GM12875 (cell line): ENCODE data around the gene BICRA.
"Not testable (repeated sequence)": the region's sequence is repeated elsewhere in the genome, so short reads cannot be mapped to it uniquely, and the experiment has no call there.

ENCODE experiments used
- H3K4me3 ChIP-seq: one replicate; pipeline ENCODE4 v1.5.1; 2011; ENCODE audit warnings: low read depth, low read length, control low read depth
- TF ChIP-seq, protein P1 (sequence below): IDR thresholded peaks from 2 replicates; pipeline ENCODE4 v1.5.1; 2011; ENCODE audit warnings: low read depth, mild to moderate bottlenecking, control low read depth, inconsistent platforms, low read length, moderate library complexity, borderline replicate concordance; ENCODE audit not compliant: insufficient read depth

BICRA gene

DNA sequence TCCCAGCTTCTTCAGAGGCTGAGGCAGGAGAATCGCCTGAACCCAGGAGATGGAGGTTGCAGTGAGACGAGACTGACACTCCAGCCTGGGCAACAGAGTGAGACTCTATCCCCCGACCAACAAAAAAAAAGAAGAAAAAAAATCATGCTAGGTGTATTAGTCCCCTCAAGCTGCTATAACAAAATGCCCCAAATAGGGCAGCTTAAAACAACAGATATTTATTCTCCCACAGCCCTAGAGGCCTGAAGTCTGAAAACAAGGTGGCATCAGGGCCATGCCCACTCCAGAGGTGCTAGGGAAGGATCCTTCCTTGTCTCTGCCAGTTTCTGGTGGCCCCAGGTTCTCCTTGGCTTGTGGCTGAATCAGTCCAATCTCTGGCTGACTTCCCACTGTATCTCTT lies 95.7 kb downstream of the BICRA start:
- H3K4me3 ChIP-seq = no peak overlapping the region
- TF ChIP-seq, protein P1, sequence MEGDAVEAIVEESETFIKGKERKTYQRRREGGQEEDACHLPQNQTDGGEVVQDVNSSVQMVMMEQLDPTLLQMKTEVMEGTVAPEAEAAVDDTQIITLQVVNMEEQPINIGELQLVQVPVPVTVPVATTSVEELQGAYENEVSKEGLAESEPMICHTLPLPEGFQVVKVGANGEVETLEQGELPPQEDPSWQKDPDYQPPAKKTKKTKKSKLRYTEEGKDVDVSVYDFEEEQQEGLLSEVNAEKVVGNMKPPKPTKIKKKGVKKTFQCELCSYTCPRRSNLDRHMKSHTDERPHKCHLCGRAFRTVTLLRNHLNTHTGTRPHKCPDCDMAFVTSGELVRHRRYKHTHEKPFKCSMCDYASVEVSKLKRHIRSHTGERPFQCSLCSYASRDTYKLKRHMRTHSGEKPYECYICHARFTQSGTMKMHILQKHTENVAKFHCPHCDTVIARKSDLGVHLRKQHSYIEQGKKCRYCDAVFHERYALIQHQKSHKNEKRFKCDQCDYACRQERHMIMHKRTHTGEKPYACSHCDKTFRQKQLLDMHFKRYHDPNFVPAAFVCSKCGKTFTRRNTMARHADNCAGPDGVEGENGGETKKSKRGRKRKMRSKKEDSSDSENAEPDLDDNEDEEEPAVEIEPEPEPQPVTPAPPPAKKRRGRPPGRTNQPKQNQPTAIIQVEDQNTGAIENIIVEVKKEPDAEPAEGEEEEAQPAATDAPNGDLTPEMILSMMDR = no peak

DNA sequence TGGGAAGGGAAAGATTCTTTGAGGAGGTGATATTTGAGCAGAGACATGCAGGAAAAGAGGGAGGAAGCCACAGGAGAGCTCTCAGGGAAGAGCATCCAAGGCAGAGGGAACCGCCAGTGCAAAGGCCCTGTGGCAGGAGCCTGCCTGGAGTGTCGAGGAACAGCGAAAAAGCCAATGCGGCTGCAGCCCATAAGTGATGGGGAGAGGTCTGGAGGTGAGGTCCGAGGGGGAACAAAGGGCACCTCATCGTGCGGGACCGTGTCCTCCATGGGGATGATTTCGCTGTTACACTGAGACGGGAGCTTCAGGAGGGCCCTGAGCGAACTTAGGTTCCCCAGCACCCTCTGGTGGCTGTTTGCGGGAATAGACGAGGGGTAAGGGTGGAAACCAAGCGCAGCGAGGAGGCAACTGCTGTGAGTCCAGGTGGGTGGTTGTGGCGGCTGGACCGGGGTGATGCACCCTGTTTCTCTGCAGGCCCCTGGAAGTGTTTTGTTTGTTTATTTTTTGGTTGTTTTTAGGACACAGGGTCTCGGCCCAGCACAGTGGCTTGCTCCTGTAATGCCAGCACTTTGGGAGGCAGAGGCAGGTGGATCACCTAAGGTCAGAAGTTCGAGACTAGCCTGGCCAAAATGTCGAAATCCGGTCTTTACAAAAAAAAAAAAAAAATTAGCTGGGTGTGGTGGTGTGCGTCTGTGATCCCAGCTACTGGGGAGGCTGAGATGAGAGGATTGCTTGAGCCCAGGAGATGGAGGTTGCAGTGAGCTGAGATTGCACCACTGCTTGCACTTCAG lies 98.4 kb downstream of the BICRA start:
- TF ChIP-seq, protein P1 = peak; percentile 90
- no peak overlapping the region for H3K4me3 ChIP-seq

DNA sequence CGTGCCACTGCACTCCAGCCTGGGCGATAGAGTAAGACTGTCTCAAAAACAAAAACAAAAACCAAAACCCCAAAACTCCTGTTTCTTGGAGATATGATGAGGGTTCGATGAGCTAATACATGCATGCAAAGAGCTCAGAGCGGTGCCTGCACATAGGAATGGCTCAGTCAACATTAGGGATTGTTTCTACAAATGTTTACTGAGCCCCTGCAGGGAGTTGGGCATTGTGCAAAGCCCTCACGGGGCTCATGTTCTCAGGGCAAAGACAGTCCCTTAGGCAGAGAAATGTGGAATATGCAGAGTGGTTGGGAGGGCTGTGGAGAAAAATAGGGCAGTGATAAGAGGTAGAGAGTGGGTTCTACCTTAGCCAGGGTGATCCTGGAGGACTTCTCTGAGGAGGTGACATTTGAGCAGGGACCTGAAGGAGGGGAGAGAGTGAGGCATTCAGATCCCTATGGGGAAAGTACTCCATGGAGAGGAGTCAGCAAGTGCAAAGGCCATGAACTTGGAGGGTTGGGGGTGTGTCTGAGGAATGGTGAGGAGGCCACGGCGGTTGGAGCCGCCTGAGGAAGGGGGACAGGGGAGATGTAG lies 102.8 kb downstream of the BICRA start:
- TF ChIP-seq, protein P1 = no peak
- H3K4me3 ChIP-seq = no peak overlapping the region

DNA sequence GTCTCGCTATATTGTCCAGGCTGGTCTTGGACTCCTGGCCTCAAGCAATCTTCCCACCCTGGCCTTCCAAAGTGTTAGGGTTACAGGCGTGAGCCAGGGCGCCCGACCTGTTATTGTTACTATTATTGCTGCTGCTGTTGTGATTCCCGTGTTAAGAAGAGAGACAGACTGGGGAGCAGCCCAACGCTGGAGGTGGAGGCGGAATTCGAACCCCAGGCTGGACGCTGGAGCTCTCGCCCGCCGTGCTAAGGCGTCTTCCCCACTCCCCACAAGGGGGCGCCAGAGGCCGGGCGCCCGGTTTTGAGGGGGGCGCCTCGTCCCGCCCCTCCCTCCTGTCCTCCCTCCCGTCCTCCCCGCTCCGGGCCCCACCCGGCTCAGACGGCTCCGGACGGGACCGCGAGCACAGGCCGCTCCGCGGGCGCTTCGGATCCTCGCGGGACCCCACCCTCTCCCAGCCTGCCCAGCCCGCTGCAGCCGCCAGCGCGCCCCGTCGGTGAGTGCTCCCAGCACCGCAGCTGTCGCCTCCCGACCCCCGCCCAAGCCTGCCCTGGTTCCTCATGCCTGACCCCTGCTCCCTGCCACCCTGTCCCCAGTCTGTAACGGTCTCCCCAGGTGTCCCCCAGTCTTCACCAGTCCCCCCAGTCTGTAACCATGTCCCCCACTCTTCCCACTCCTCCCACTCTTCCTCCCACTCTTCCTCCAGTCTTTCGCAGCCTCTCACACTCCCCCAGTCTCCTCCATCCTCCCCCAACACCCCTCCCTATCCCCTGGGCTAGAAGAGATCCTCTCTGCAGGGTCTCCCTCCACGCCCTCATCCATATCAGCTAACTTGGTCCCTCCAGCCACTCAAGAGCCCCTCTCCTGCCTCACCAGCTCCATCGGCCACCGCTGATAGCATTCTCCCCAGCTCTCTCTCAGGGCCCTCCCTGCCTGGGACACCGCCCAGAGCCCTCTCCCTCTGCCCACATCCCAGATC lies 104.4 kb downstream of the BICRA start, which contains the start of gene EHD2:
TSS of gene EHD2 (plus strand) at position 377 of the 976 bp plus-strand sequence. CDS start 3,191 bp downstream, outside the sequence.
- H3K4me3 ChIP-seq = no peak within 1 kb of the TSS
- TF ChIP-seq, protein P1 = peak; percentile 81

DNA sequence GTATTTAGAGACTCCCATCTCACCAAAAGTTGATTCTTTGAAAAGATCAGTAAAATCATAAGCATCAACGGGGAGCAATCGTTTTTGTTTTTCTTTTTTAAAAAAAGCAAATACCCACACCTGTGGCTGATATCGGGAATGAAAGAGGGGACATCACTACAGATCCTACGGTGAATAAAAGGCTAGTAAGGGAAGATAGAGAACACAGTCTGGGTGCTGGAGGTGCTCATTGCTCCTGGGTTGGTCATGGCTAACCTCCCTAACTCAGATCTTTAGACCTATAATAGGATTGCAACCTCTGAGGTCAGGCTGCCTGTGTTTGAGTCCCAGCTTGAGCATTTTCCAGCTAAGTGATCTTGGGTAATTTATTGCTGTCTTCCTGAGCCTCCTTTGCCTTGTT lies 105.4 kb downstream of the BICRA start:
- TF ChIP-seq, protein P1 = no peak
- no peak overlapping the region for H3K4me3 ChIP-seq

DNA sequence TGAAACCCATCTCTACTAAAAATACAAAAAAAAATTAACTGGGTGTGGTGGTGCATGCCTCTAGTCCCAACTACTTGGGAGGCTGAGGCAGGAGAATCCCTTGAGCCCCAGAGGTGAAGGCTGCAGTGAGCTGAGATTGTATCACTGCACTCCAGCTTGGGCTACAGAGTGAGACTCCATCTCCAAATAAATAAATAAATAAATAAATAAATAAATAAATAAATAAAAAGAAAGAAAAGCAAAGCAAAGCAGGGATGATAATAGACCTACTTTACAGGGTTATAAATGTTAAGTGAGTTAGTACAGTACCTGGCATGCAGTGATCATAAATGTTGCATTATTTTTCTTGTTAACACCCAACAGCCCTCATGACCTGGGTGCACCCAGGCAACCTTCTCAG lies 105.9 kb downstream of the BICRA start:
- H3K4me3 ChIP-seq = not testable (repeated sequence)

DNA sequence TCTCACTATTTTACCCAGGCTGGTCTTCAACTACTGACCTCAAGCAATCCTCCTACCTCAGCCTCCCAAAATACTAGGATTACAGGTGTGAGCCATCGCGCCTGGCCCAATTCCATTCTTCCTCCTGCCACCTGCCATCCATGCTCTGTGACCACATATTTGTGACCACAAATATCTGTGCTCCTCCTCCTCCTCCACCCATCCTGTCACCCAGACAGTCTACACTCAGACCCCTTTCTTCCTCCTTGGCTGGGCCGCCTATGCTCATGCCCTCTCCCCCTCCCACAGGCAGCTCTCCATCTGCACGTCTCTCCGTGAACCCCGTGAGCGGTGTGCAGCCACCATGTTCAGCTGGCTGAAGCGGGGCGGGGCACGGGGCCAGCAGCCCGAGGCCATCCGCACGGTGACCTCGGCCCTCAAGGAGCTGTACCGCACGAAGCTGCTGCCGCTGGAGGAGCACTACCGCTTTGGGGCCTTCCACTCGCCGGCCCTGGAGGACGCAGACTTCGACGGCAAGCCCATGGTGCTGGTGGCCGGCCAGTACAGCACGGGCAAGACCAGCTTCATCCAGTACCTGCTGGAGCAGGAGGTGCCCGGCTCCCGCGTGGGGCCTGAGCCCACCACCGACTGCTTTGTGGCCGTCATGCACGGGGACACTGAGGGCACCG lies 107.5 kb downstream of the BICRA start:
- no peak overlapping the region for H3K4me3 ChIP-seq
- TF ChIP-seq, protein P1 = no peak

DNA sequence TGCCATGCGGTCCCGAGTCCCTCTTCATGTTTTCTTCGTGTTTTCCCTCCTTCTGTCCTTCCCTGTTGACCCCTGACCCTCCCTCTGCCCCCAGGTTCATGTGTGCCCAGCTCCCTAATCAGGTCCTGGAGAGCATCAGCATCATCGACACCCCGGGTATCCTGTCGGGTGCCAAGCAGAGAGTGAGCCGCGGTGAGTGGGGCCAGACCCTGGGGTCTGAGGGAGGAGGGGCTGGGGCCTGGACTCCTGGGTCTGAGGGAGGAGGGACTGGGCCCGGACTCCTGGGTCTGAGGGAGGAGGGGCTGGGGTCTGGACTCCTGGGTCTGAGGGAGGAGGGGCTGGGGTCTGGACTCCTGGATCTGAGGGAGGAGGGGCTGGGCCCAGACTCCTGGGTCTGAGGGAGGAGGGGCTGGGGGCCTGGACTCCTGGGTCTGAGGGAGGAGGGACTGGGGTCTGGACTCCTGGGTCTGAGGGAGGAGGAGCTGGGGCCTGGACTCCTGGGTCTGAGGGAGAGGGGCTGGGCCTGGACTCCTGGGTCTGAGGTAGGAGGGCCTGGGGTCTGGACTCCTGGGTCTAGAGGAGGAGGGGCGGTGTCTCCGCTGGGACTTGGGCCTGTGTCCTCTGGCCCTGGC lies 109.6 kb downstream of the BICRA start:
- H3K4me3 ChIP-seq = not testable (repeated sequence)
